Ovary (tissue), 3 donors: ENCODE data around the gene PEX7.

Source experiments
- EP300 ChIP-seq: sonication (generic); formaldehyde crosslinking; IDR thresholded peaks from one replicate; pipeline ENCODE4 v1.6.1; 2017; ENCODE audit warnings: antibody characterized with exemption
- POLR2A ChIP-seq: fragments of 450-650 bp; IDR thresholded peaks from one replicate; pipeline ENCODE4 v1.6.1; 2017; ENCODE audit warnings: antibody characterized with exemption, mild to moderate bottlenecking, moderate library complexity
- TF ChIP-seq, protein P1 (sequence below), 3 donors: fragments of 450-650 bp in 2 of 3; fragments of 200-600 bp in 1 of 3; IDR thresholded peaks; one replicate each; pipeline versions ENCODE4 v1.5.1 to v1.8.0; 2016 to 2022; ENCODE audit warnings: antibody characterized with exemption in 3 of 3, mild to moderate bottlenecking in 1 of 3
- donor health status: DM: no; HTN: no; CAD: no.

DNA sequence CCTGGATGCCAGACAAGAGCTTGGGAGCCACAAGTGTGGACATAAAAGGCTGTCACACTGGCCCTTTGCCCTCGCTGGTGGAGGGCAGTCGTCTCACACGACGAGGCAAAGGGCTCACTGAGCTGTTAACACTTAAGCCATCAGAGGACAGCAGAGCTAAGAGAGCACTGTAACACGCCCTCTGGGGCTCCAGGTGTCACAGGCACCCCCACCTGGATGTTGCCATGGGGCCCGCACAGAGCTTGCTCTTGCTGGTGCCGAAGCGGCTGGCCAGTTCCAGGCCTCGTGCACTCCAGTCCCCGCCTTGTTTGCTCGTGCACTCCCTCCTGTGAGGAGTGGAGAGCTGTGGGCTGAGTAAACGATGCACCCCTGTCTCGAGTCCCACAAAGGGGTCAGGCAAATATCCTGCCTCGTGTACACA is 137.1 kb downstream of the PEX7 start:
- TF ChIP-seq, protein P1, sequence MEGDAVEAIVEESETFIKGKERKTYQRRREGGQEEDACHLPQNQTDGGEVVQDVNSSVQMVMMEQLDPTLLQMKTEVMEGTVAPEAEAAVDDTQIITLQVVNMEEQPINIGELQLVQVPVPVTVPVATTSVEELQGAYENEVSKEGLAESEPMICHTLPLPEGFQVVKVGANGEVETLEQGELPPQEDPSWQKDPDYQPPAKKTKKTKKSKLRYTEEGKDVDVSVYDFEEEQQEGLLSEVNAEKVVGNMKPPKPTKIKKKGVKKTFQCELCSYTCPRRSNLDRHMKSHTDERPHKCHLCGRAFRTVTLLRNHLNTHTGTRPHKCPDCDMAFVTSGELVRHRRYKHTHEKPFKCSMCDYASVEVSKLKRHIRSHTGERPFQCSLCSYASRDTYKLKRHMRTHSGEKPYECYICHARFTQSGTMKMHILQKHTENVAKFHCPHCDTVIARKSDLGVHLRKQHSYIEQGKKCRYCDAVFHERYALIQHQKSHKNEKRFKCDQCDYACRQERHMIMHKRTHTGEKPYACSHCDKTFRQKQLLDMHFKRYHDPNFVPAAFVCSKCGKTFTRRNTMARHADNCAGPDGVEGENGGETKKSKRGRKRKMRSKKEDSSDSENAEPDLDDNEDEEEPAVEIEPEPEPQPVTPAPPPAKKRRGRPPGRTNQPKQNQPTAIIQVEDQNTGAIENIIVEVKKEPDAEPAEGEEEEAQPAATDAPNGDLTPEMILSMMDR (IDR thresholded peaks at IDR 0.05), result no peak
- no peak for TF ChIP-seq EP300
- TF ChIP-seq POLR2A, result no peak
